ENCODE measurements around the gene SLC12A2.

SLC12A2 gene

DNA sequence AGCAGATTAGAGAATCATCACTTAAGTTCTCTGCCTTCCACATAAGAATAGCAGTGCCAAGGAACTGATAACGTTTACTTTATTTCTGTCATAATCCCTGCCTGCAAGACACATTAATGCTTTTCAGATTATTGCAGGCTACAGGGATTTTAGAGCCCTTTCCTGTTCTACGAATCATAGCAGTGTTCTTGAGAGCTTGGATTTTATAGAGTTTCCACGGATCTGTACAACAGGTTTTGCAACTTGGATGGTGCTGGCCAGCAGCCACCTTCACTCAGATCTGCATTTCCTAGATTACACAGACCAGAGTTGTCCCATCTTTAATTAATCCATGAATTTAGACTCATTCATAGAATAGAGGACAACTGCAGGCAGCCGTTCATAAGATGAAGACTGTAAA, 38.1 kb downstream of the SLC12A2 start:
- Histone ChIP-seq H3K27me3 (ENCODE audit: insufficient read depth, low read length) (no peaks in the 10 kb centered on the region), H2AFZ (ENCODE audit: low read length, unreplicated experiment) (no peak overlapping the region), H3K27ac (ENCODE audit: low read depth, low read length) (no peak overlapping the region), H3K4me1 (ENCODE audit: control insufficient read depth, insufficient read depth, low read length, unreplicated experiment) (no peaks in the 10 kb centered on the region), H3K4me3 (ENCODE audit: low read depth, low read length) (no peak overlapping the region), H3K36me3 (ENCODE audit: insufficient read depth, low read length) (peaks cover 20% of the 10 kb centered on the region), H3K79me2 (ENCODE audit: control insufficient read depth, insufficient read depth, low read length, unreplicated experiment) (no peaks in the 10 kb centered on the region)

DNA sequence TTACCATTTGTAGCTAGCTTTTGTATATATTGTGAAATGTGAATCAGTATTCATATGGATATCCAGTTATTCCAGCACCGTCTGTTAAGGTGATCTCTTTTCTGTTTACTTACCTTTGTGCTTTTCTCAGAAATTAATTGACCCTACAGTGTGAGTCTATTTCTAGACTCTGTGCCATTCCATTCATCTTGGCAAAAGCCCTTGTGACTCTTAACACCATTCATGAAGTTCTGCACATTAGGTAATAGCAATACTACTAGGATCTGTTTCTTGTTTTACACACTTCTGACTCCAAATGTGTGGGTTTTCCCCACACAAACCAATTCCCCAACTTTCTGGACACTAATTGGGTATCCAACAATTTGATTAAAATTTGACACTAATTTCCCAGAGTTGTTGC, 40.4 kb downstream of the SLC12A2 start:
- H3K36me3 ChIP-seq (ENCODE audit: insufficient read depth, low read length): 0 out of 2 replicates have a peak, but pooled peaks cover under 1% of the 10 kb centered on the region
- H2AFZ ChIP-seq (ENCODE audit: low read length, unreplicated experiment): no peak overlapping the region
- no peaks in the 10 kb centered on the region for H3K79me2 ChIP-seq (ENCODE audit: control insufficient read depth, insufficient read depth, low read length, unreplicated experiment)
- H3K27ac ChIP-seq (ENCODE audit: low read depth, low read length): no peak overlapping the region
- no peak overlapping the region for H3K4me3 ChIP-seq (ENCODE audit: low read depth, low read length)
- H3K27me3 ChIP-seq (ENCODE audit: insufficient read depth, low read length): no peaks in the 10 kb centered on the region
- H3K4me1 ChIP-seq (ENCODE audit: control insufficient read depth, insufficient read depth, low read length, unreplicated experiment): no peaks in the 10 kb centered on the region

DNA sequence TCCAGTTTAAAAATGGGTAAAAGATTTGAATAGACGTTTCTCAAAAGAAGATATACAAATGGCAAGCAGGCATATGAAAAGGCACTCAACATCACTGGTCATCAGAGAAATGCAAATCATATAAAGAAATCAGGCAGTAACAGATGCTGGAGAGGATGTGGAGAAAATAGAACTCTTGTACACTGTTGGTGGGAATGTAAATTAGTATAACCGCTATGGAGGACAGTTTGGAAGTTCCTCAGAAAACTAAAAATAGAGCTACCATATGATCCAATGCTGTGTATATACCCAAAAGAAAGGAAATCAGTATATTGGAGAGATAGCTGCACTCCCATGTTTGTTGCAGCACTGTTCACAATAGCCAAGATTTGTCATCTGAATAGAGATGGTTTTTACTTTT, 42.7 kb downstream of the SLC12A2 start:
- Histone ChIP-seq H3K4me3 (ENCODE audit: low read depth, low read length) (no peak overlapping the region), H3K36me3 (ENCODE audit: insufficient read depth, low read length) (no peaks in the 10 kb centered on the region), H3K27me3 (ENCODE audit: insufficient read depth, low read length) (no peaks in the 10 kb centered on the region), H3K4me1 (ENCODE audit: control insufficient read depth, insufficient read depth, low read length, unreplicated experiment) (no peaks in the 10 kb centered on the region), H2AFZ (ENCODE audit: low read length, unreplicated experiment) (no peak overlapping the region), H3K27ac (ENCODE audit: low read depth, low read length) (no peak overlapping the region), H3K79me2 (ENCODE audit: control insufficient read depth, insufficient read depth, low read length, unreplicated experiment) (no peaks in the 10 kb centered on the region)

DNA sequence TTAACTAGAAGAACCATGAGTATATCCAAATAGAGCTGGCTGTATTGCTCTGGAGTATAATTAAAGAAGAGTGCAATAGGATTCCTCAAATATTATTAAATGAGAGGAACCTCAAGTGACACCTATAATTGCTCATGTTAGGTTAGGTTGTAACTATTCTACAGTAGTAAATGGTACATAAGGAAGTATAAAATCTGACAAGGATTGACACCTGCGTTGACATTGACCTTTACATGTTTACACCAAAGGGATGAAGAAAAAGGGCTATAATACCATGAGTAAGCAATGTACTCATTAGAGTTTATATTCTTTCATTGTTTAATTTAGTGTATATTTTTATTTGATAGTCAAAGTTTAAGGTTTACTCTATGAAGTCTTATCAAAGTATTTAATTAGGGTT, 48.9 kb downstream of the SLC12A2 start:
- no peak overlapping the region for H3K27ac ChIP-seq (ENCODE audit: low read depth, low read length)
- no peak overlapping the region for H2AFZ ChIP-seq (ENCODE audit: low read length, unreplicated experiment)
- H3K4me1 ChIP-seq (ENCODE audit: control insufficient read depth, insufficient read depth, low read length, unreplicated experiment): no peaks in the 10 kb centered on the region
- H3K4me3 ChIP-seq (ENCODE audit: low read depth, low read length): no peak overlapping the region
- H3K79me2 ChIP-seq (ENCODE audit: control insufficient read depth, insufficient read depth, low read length, unreplicated experiment): no peaks in the 10 kb centered on the region
- H3K36me3 ChIP-seq (ENCODE audit: insufficient read depth, low read length): no peaks in the 10 kb centered on the region; the same call in 1 of the 2 replicates
- no peaks in the 10 kb centered on the region for H3K27me3 ChIP-seq (ENCODE audit: insufficient read depth, low read length)

DNA sequence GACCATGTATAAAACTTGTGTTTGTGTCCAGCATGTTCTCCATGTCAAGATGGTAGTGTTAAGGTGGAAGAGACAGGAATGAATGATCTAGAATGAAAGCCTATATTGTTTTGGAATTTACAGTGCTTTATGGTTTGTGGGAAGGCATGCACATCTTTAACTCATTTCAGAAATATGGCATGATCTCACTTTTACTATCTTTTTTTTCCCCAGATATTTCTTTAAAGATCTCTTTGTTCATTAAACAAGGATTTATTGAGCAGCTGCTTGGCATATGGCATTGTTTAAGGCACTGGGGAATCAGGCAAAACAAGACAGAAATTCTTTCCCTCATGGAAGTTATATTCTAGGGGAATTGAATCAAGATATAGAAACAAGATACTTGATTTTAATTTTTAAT, 51.7 kb downstream of the SLC12A2 start:
- Histone ChIP-seq H3K4me3 (ENCODE audit: low read depth, low read length) (no peak overlapping the region), H2AFZ (ENCODE audit: low read length, unreplicated experiment) (no peak overlapping the region), H3K4me1 (ENCODE audit: control insufficient read depth, insufficient read depth, low read length, unreplicated experiment) (no peaks in the 10 kb centered on the region), H3K36me3 (ENCODE audit: insufficient read depth, low read length) (no peaks in the 10 kb centered on the region; the same call in 1 of the 2 replicates), H3K79me2 (ENCODE audit: control insufficient read depth, insufficient read depth, low read length, unreplicated experiment) (no peaks in the 10 kb centered on the region), H3K27ac (ENCODE audit: low read depth, low read length) (no peak overlapping the region), H3K27me3 (ENCODE audit: insufficient read depth, low read length) (no peaks in the 10 kb centered on the region)

DNA sequence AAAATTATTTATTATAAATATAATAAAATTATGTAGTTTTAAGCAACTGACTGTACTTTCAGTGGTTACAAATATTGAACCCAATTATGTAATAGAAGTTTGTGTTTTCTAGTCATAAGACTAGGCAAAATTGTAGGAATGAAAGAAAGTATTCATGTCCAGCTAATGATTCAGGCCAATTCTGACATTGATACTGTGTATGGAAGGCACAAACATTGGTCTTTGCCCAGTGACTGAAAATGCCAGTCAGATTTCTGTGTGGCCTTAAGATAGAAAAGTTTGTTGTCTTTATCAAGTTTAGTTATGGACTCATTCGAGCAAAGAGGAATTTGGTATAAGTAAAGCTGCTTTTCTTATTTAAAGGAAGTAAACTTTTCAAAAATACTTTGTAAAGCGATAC, 60.3 kb downstream of the SLC12A2 start:
- no peak overlapping the region for H3K27ac ChIP-seq (ENCODE audit: low read depth, low read length)
- H3K4me3 ChIP-seq (ENCODE audit: low read depth, low read length): no peak overlapping the region
- H3K4me1 ChIP-seq (ENCODE audit: control insufficient read depth, insufficient read depth, low read length, unreplicated experiment): no peaks in the 10 kb centered on the region
- no peaks in the 10 kb centered on the region for H3K27me3 ChIP-seq (ENCODE audit: insufficient read depth, low read length)
- no peak overlapping the region for H2AFZ ChIP-seq (ENCODE audit: low read length, unreplicated experiment)
- H3K79me2 ChIP-seq (ENCODE audit: control insufficient read depth, insufficient read depth, low read length, unreplicated experiment): no peaks in the 10 kb centered on the region
- no peaks in the 10 kb centered on the region for H3K36me3 ChIP-seq (ENCODE audit: insufficient read depth, low read length)

DNA sequence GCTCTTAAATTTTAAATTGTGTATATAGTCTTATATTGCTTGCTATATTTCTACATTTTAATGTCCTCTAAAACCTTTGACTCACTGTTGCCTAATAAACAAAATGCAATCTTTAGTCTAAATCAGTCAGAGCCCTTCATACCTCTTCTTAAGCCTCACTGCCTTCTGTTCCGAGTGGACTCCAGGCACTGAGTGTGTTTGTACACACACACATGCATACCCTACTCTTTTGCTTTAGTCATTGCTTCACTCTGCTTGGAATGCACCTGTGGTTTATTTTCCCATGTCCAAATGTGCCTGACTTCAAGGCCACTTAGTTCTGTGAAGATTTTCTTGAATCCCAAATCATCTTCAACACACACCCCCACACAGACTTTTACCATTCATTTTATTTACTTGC, 60.9 kb downstream of the SLC12A2 start:
- H3K36me3 ChIP-seq (ENCODE audit: insufficient read depth, low read length): no peaks in the 10 kb centered on the region
- H3K79me2 ChIP-seq (ENCODE audit: control insufficient read depth, insufficient read depth, low read length, unreplicated experiment): no peaks in the 10 kb centered on the region
- no peak overlapping the region for H3K4me3 ChIP-seq (ENCODE audit: low read depth, low read length)
- H2AFZ ChIP-seq (ENCODE audit: low read length, unreplicated experiment): no peak overlapping the region
- H3K27ac ChIP-seq (ENCODE audit: low read depth, low read length): no peak overlapping the region
- H3K27me3 ChIP-seq (ENCODE audit: insufficient read depth, low read length): no peaks in the 10 kb centered on the region
- H3K4me1 ChIP-seq (ENCODE audit: control insufficient read depth, insufficient read depth, low read length, unreplicated experiment): no peaks in the 10 kb centered on the region

DNA sequence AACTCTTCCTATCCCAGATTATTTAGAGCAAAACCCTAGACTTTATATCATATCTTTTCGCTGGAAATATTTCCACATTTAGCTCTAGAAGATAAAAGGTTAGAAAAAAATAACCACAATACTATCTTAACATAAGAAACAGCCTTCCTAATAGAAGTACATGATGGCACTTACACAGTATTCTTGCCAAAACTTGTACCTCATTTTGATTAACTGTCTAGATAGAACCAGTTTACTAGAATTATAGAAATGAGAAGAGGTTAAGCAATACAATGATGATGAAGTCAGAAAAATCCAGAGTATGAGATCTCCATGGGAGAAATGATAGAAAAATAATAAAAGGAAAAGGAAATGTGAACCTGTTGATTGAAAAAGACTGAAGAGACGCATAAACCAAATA, 63.1 kb downstream of the SLC12A2 start:
- Histone ChIP-seq H2AFZ (ENCODE audit: low read length, unreplicated experiment) (no peak overlapping the region), H3K4me1 (ENCODE audit: control insufficient read depth, insufficient read depth, low read length, unreplicated experiment) (no peaks in the 10 kb centered on the region), H3K27ac (ENCODE audit: low read depth, low read length) (no peak overlapping the region), H3K4me3 (ENCODE audit: low read depth, low read length) (no peak overlapping the region), H3K79me2 (ENCODE audit: control insufficient read depth, insufficient read depth, low read length, unreplicated experiment) (no peaks in the 10 kb centered on the region), H3K36me3 (ENCODE audit: insufficient read depth, low read length) (no peaks in the 10 kb centered on the region; the same call in 1 of the 2 replicates), H3K27me3 (ENCODE audit: insufficient read depth, low read length) (no peaks in the 10 kb centered on the region)

DNA sequence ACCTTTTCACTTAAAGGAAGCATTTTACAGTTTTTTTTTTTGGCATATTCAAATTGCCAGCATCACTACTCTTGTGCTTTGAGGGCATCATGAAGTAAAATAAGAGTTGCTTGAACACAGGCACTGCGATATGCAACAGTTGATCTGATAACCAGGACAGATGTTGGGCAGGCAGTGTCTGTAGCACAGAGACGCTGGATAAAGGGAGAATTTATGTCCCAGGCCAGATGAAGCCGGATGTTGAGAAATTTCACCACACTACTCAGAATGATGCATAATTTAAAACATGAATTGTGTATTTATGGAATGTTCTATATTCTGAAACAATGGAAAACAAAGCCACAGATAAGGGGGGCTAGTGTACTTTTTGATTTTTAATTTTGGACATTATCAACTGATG, 71.4 kb downstream of the SLC12A2 start:
- Histone ChIP-seq H3K27ac (ENCODE audit: low read depth, low read length) (no peak overlapping the region), H3K4me3 (ENCODE audit: low read depth, low read length) (no peak overlapping the region), H3K27me3 (ENCODE audit: insufficient read depth, low read length) (no peaks in the 10 kb centered on the region), H3K4me1 (ENCODE audit: control insufficient read depth, insufficient read depth, low read length, unreplicated experiment) (no peaks in the 10 kb centered on the region), H3K79me2 (ENCODE audit: control insufficient read depth, insufficient read depth, low read length, unreplicated experiment) (no peaks in the 10 kb centered on the region), H3K36me3 (ENCODE audit: insufficient read depth, low read length) (peaks cover 13% of the 10 kb centered on the region), H2AFZ (ENCODE audit: low read length, unreplicated experiment) (no peak overlapping the region)

DNA sequence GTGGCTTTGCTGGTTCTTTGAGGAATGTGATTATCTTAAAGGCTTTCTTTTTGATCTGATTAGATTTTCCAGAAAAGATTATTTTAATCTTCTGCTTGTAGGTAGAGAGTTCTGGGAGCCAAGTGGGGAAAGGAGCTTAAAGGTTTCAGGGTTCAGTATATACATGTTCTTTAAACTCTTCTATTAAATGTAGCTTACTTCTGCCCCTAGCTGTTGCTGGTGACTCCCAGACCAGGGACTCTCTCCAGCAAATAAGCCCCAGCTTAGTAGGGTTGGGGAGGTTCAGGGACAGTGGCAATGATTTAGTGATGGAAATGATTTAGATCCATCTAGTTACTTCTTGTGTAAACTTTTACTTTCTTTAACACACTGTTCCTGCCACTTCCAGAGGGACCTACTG, 72.2 kb downstream of the SLC12A2 start:
- H3K36me3 ChIP-seq (ENCODE audit: insufficient read depth, low read length): peaks cover 13% of the 10 kb centered on the region
- no peaks in the 10 kb centered on the region for H3K79me2 ChIP-seq (ENCODE audit: control insufficient read depth, insufficient read depth, low read length, unreplicated experiment)
- H2AFZ ChIP-seq (ENCODE audit: low read length, unreplicated experiment): no peak overlapping the region
- H3K27me3 ChIP-seq (ENCODE audit: insufficient read depth, low read length): no peaks in the 10 kb centered on the region
- H3K4me1 ChIP-seq (ENCODE audit: control insufficient read depth, insufficient read depth, low read length, unreplicated experiment): no peaks in the 10 kb centered on the region
- H3K27ac ChIP-seq (ENCODE audit: low read depth, low read length): no peak overlapping the region
- no peak overlapping the region for H3K4me3 ChIP-seq (ENCODE audit: low read depth, low read length)

DNA sequence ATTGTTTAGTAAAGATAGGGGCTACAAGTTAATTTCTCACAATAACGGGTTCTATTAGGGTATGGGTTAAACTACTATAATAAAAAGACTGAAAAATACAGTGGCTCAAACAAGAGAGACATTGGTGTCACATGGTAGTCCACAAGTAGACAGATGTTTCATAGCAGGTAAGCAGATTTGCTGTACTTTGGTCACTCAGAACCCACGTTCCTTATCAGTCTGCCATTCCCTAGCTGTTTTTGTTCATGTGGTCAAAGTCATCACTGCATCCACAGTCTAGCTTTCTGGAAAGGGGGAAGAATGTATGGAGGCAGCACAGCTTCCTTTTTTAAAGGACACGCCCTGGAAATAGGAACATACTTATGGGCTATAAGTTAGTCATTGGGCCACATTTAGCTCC, 73.0 kb downstream of the SLC12A2 start:
- no peak overlapping the region for H3K27ac ChIP-seq (ENCODE audit: low read depth, low read length)
- no peak overlapping the region for H3K4me3 ChIP-seq (ENCODE audit: low read depth, low read length)
- no peak overlapping the region for H2AFZ ChIP-seq (ENCODE audit: low read length, unreplicated experiment)
- H3K36me3 ChIP-seq (ENCODE audit: insufficient read depth, low read length): peaks cover 13% of the 10 kb centered on the region
- no peaks in the 10 kb centered on the region for H3K27me3 ChIP-seq (ENCODE audit: insufficient read depth, low read length)
- no peaks in the 10 kb centered on the region for H3K79me2 ChIP-seq (ENCODE audit: control insufficient read depth, insufficient read depth, low read length, unreplicated experiment)
- H3K4me1 ChIP-seq (ENCODE audit: control insufficient read depth, insufficient read depth, low read length, unreplicated experiment): no peaks in the 10 kb centered on the region
